ENCODE data around the gene HTR1B.
A peak's percentile ranks its signal among the peaks of the same experiment; 100 is the strongest.

Gene HTR1B

GRCh38 chr6:77463308-77463860 lies at the start of gene HTR1B:
HTR1B (minus strand) TSS chr6:77463491; CDS start chr6:77463403, 88 bp downstream.
- peak; percentile 23 for DNase-seq

- DNase-seq = no peak
These were observed 49.3 kb upstream of the HTR1B start for GRCh38 chr6:77512554-77512953.

- DNase-seq = no peak
These were observed 48.6 kb upstream of the HTR1B start for GRCh38 chr6:77511860-77512259.

- no peak for DNase-seq
These were observed 39.7 kb upstream of the HTR1B start for GRCh38 chr6:77502981-77503380.

GRCh38 chr6:77492530-77492929 lies 29.2 kb upstream of the HTR1B start:
- no peak for DNase-seq

GRCh38 chr6:77487808-77488425 lies 24.6 kb upstream of the HTR1B start:
- DNase-seq = no peak

GRCh38 chr6:77482981-77483380 lies 19.7 kb upstream of the HTR1B start:
- no peak for DNase-seq

- no peak for DNase-seq
These were observed 11.7 kb upstream of the HTR1B start for GRCh38 chr6:77474973-77475372.

GRCh38 chr6:77474286-77474956 lies 11.1 kb upstream of the HTR1B start:
- DNase-seq = no peak

- DNase-seq = no peak
These were observed 7.7 kb upstream of the HTR1B start for GRCh38 chr6:77470983-77471382.

GRCh38 chr6:77468939-77469338 lies 5.6 kb upstream of the HTR1B start:
- no peak for DNase-seq

- DNase-seq = peak; percentile 18
These were observed 3.5 kb upstream of the HTR1B start for GRCh38 chr6:77466451-77467437.

GRCh38 chr6:77466055-77466450 lies 2.8 kb upstream of the HTR1B start:
- DNase-seq = peak; percentile 71

- DNase-seq = no peak
These were observed 1.2 kb upstream of the HTR1B start for GRCh38 chr6:77464495-77464867.

- DNase-seq = no peak
These were observed 687 bp upstream of the HTR1B start for GRCh38 chr6:77463861-77464494.

GRCh38 chr6:77462359-77463307 lies 658 bp downstream of the HTR1B start:
- DNase-seq = peak; percentile 32

GRCh38 chr6:77461796-77462195 lies 1.5 kb downstream of the HTR1B start:
- no peak for DNase-seq

GRCh38 chr6:77458421-77458820 lies 4.9 kb downstream of the HTR1B start:
- no peak for DNase-seq

- DNase-seq = peak; percentile 91
These were observed 5.5 kb downstream of the HTR1B start for GRCh38 chr6:77457720-77458349.

- peak; percentile 99 for DNase-seq
These were observed 6.6 kb downstream of the HTR1B start for GRCh38 chr6:77456531-77457248.
